Measurements from ENCODE around the gene WWOX.

The WWOX gene

GRCh38 chr16:78126662-78127061 lies 27.2 kb downstream of the WWOX start:
- TF ChIP-seq, protein P1, sequence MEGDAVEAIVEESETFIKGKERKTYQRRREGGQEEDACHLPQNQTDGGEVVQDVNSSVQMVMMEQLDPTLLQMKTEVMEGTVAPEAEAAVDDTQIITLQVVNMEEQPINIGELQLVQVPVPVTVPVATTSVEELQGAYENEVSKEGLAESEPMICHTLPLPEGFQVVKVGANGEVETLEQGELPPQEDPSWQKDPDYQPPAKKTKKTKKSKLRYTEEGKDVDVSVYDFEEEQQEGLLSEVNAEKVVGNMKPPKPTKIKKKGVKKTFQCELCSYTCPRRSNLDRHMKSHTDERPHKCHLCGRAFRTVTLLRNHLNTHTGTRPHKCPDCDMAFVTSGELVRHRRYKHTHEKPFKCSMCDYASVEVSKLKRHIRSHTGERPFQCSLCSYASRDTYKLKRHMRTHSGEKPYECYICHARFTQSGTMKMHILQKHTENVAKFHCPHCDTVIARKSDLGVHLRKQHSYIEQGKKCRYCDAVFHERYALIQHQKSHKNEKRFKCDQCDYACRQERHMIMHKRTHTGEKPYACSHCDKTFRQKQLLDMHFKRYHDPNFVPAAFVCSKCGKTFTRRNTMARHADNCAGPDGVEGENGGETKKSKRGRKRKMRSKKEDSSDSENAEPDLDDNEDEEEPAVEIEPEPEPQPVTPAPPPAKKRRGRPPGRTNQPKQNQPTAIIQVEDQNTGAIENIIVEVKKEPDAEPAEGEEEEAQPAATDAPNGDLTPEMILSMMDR (IDR thresholded peaks at IDR 0.05; ENCODE audit: control insufficient read depth, insufficient read depth, low read depth, low read length, missing control alignments), result no peak
- H3K4me3 ChIP-seq (ENCODE audit: control insufficient read depth, low read depth, low read length), result no peak overlapping the region
- no peak for DNase-seq (ENCODE audit: low read depth)

GRCh38 chr16:78127130-78127529 lies 27.7 kb downstream of the WWOX start:
- no peak overlapping the region for H3K4me3 ChIP-seq (ENCODE audit: control insufficient read depth, low read depth, low read length)
- TF ChIP-seq, protein P1 (IDR thresholded peaks at IDR 0.05; ENCODE audit: control insufficient read depth, insufficient read depth, low read depth, low read length, missing control alignments), result no peak
- DNase-seq (ENCODE audit: low read depth), result peak; percentile 7

DNA sequence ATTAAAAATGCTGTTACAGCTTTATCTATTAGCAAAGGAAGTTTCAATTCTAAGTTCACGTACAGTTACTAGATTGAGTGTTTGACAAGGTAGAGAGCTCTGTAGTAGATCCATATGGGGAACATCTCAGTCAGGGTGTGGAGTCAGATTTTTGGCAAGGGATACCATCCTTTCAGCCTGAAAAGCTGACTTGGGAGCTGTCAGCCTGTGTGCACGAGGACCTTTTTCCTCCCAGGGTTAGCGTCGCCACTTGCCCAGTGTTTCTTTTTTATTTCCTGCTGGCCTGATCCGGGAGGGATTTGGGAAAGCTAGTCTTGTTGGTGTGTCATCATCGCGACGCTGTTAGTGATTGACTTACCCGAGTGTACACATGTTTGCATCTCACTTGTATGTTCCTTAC lies 29.5 kb downstream of the WWOX start:
- DNase-seq (ENCODE audit: low read depth), result no peak
- no peak overlapping the region for H3K4me3 ChIP-seq (ENCODE audit: control insufficient read depth, low read depth, low read length)
- TF ChIP-seq, protein P1 (IDR thresholded peaks at IDR 0.05; ENCODE audit: control insufficient read depth, insufficient read depth, low read depth, low read length, missing control alignments), result no peak

DNA sequence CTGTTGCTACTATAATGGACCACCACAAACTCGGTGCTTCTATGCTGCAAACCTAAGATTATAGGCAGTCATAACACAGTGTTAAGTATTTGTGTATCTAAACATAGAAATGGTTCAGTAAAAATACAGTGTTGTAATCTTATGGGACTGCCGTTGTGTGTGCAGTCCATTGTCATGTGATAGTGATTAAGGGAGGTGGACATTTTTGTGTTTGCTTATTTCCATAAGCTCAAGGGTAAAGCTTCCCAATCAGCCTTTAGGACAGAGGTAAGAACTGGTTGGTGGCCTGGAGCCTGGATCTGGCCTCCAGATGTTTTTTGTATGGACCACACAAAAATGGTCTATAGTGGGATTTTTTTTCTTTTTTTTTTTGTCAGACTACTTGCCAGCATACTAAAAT lies 29.9 kb downstream of the WWOX start:
- H3K4me3 ChIP-seq (ENCODE audit: control insufficient read depth, low read depth, low read length), result no peak overlapping the region
- DNase-seq (ENCODE audit: low read depth), result no peak
- TF ChIP-seq, protein P1 (IDR thresholded peaks at IDR 0.05; ENCODE audit: control insufficient read depth, insufficient read depth, low read depth, low read length, missing control alignments), result no peak

GRCh38 chr16:78130083-78130608 lies 30.7 kb downstream of the WWOX start:
- no peak for DNase-seq (ENCODE audit: low read depth)
- H3K4me3 ChIP-seq (ENCODE audit: control insufficient read depth, low read depth, low read length), result no peak overlapping the region
- TF ChIP-seq, protein P1 (IDR thresholded peaks at IDR 0.05; ENCODE audit: control insufficient read depth, insufficient read depth, low read depth, low read length, missing control alignments), result no peak

GRCh38 chr16:78130950-78131349 lies 31.5 kb downstream of the WWOX start:
- DNase-seq (ENCODE audit: low read depth), result no peak
- TF ChIP-seq, protein P1 (IDR thresholded peaks at IDR 0.05; ENCODE audit: control insufficient read depth, insufficient read depth, low read depth, low read length, missing control alignments), result no peak
- H3K4me3 ChIP-seq (ENCODE audit: control insufficient read depth, low read depth, low read length), result no peak overlapping the region

DNA sequence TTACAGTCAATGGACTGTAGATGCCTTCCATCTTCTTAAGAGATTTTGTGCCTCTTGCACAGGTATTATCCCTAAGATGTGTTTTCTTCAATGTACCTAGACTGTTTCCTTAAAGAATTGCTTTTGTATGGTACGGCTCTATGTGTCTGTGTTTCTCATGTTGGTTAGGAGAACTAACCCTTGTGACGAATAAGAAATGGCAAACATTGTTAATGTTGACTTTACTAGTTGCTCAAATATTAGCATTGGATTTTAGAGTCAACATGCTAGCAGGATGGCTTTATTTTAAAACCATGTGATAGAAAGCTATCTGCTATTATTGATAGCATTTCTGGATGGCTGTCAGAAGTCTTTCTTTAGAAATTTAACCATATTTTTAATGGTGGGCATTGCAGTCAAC lies 34.5 kb downstream of the WWOX start:
- TF ChIP-seq, protein P1 (IDR thresholded peaks at IDR 0.05; ENCODE audit: control insufficient read depth, insufficient read depth, low read depth, low read length, missing control alignments), result no peak
- H3K4me3 ChIP-seq (ENCODE audit: control insufficient read depth, low read depth, low read length), result no peak overlapping the region
- DNase-seq (ENCODE audit: low read depth), result no peak
